Stimulated activated CD8-positive, alpha-beta memory T cell treated with anti-CD3 and anti-CD28 coated beads, Interleukin-7, amount 100 ng/mL, for 1 hour (primary cell): Measurements from ENCODE around the gene CDK1.
A peak's percentile ranks its signal among the peaks of the same experiment; 100 is the strongest.

ENCODE experiments used
- DNase-seq, 2 donors: peaks; one replicate each; pipeline ENCODE4 v3.0.0-alpha.2; 2020; ENCODE audit warnings: low read depth in 2 of 2

CDK1 gene

GRCh38 chr10:60778214-60778970 is at the start of gene CDK1:
CDK1 (plus strand) TSS chr10:60778478; CDS start chr10:60780166, 1,688 bp downstream.
- peak; percentile 86 to 89 for DNase-seq

GRCh38 chr10:60729106-60729505 is 49.2 kb upstream of the CDK1 start:
- DNase-seq = no peak

GRCh38 chr10:60731134-60731885 is 47.0 kb upstream of the CDK1 start:
- DNase-seq = no peak

- DNase-seq = no peak
Measured at GRCh38 chr10:60732198-60732806, 46.0 kb upstream of the CDK1 start.

GRCh38 chr10:60732807-60733516 is 45.3 kb upstream of the CDK1 start:
- no peak for DNase-seq

GRCh38 chr10:60733517-60733822 is 44.8 kb upstream of the CDK1 start:
- DNase-seq = no peak

- DNase-seq = no peak
Measured at GRCh38 chr10:60733826-60734225, 44.5 kb upstream of the CDK1 start.

- DNase-seq = no peak
Measured at GRCh38 chr10:60734226-60734625, 44.1 kb upstream of the CDK1 start.

GRCh38 chr10:60735244-60735643 is 43.0 kb upstream of the CDK1 start:
- DNase-seq = no peak

GRCh38 chr10:60737242-60737641 is 41.0 kb upstream of the CDK1 start:
- DNase-seq = no peak

- DNase-seq = no peak
Measured at GRCh38 chr10:60739558-60739957, 38.7 kb upstream of the CDK1 start.

- no peak for DNase-seq
Measured at GRCh38 chr10:60742512-60742911, 35.8 kb upstream of the CDK1 start.

- DNase-seq = no peak
Measured at GRCh38 chr10:60747817-60748469, 30.3 kb upstream of the CDK1 start.

- DNase-seq = no peak
Measured at GRCh38 chr10:60753152-60753551, 25.1 kb upstream of the CDK1 start.

GRCh38 chr10:60753817-60754216 is 24.5 kb upstream of the CDK1 start:
- no peak for DNase-seq

- no peak for DNase-seq
Measured at GRCh38 chr10:60757420-60757895, 20.8 kb upstream of the CDK1 start.

GRCh38 chr10:60759181-60759580 is 19.1 kb upstream of the CDK1 start:
- no peak for DNase-seq

- no peak for DNase-seq
Measured at GRCh38 chr10:60760711-60761210, 17.5 kb upstream of the CDK1 start.

GRCh38 chr10:60762554-60762953 is 15.7 kb upstream of the CDK1 start:
- DNase-seq = no peak

GRCh38 chr10:60767424-60767823 is 10.9 kb upstream of the CDK1 start:
- no peak for DNase-seq

- no peak for DNase-seq
Measured at GRCh38 chr10:60769406-60769805, 8.9 kb upstream of the CDK1 start.
